ENCODE results near the gene CST3.
"Not testable (repeated sequence)": the region's sequence is repeated elsewhere in the genome, so short reads cannot be mapped to it uniquely, and the experiment has no call there.

DNA sequence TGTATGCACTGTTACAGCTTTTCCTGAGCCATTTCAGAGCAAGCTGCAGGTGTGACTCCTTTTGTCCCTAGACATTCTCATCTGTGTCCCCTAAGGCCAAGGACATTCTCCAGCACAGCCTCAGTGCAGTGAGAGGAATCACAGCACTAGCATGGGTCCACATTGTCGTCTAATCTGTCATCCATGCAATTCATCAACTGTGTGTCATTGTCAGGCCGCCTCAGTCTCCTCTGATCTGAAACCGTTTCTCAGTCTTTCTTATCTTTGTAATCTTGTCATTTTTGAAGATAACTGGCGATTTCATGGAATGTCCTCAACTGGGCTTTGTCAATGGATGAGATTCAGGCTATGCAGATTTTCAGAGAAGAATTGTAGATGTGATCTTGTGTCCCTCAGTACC is 26.3 kb upstream of the CST3 start:
- TF ChIP-seq, protein P1, sequence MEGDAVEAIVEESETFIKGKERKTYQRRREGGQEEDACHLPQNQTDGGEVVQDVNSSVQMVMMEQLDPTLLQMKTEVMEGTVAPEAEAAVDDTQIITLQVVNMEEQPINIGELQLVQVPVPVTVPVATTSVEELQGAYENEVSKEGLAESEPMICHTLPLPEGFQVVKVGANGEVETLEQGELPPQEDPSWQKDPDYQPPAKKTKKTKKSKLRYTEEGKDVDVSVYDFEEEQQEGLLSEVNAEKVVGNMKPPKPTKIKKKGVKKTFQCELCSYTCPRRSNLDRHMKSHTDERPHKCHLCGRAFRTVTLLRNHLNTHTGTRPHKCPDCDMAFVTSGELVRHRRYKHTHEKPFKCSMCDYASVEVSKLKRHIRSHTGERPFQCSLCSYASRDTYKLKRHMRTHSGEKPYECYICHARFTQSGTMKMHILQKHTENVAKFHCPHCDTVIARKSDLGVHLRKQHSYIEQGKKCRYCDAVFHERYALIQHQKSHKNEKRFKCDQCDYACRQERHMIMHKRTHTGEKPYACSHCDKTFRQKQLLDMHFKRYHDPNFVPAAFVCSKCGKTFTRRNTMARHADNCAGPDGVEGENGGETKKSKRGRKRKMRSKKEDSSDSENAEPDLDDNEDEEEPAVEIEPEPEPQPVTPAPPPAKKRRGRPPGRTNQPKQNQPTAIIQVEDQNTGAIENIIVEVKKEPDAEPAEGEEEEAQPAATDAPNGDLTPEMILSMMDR (IDR thresholded peaks at IDR 0.05; ENCODE audit: borderline replicate concordance, extremely low read depth, low read length, poor library complexity, severe bottlenecking) = not testable (repeated sequence)
- TF ChIP-seq EZH2 (IDR thresholded peaks at IDR 0.05; ENCODE audit: borderline replicate concordance, low read depth, low read length, severe bottlenecking) = not testable (repeated sequence)

Measured in DND-41 (cell line).